GM21737 (cell line): ENCODE data around the gene NKX6-2.
"Not testable (repeated sequence)": the region's sequence is repeated elsewhere in the genome, so short reads cannot be mapped to it uniquely, and the experiment has no call there.

Experiments used
- ATAC-seq: cut with Tn5 transposase; IDR thresholded peaks from one replicate; pipeline ENCODE4 v1.9.1; 2021; ENCODE audit warnings: mild to moderate bottlenecking, moderate library complexity; ENCODE audit not compliant: unreplicated experiment

NKX6-2 gene

DNA sequence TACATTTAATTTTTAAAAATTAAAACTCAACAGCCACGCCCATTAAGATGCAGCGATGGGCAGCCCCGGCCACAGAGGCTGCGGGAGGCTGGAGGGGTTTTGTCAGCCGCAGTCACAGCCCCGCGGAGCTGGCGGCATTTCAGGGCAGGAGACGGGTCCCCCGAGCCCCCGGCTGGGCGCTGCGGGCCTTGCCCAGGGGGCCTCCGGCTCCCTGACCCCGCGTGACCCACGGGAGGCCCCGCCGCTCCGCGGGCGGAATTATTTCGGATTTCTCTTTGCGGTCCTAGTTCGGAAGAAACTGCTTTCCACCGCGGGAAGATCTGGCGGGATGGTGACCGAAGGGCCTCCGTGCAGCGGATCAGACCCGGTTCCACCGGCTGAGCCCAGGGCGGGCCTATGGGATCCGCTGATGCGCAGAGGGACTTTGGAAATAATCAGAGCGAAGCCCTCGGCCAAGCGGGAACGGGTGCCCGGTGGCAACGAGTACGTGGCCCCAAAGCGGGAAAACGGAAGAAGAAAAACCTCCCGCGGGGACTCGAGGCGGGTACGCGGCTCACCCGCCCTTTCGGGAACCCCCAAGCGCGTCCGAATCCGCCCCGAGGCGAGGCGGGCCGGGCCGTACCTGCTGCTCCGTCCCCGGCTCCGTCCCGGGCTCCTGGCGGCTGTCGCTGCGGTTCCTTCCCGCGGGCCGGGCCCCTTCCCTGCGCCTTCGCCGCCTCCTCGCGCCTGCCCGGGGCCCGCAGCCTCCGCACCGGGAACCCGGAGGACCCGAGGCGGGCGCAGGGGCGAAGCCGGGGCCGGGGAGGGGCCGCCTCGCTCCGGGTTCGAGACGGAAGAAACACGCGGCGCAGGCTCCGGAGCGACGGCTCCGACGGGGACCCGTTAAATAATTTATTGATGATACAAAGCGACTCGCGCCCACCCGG lies 1.7 kb downstream of the NKX6-2 start:
- ATAC-seq = no peak

DNA sequence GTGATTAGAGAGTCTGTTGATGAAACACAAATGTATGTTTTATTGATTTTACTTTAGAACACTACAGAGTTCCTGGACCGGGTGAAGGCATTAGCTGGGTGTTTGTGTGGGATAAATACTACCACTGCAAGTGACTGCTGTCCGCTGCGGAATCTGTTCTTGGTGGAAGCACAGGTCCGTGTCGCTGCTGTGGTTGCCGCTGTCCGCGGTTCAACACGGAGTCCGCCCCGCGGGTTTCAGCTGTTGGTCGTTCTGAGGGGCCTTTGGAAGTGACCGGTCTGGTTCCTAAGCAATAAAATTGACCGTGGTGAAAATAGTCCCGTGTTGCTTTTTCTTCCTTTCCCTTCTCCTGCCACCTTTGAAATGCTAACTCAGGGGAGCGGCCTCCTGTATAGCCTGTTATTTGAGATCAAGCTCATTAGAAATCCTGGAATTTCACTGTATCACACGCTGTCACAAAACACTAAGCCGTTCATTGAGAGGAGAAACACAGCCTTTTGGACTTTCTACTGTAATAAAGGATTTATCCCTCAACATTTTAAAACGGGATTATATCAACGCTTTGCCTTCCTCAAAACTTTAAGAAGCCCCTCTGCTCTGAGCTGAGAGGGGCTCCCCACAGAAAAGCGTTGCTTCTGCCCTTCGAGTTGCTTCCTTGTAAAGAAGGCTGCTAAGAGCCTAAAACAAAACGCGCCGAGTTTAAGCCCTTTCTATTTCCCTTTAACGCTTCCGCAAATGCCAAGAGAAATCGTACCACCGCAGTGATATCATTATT lies 2.6 kb downstream of the NKX6-2 start:
- no peak for ATAC-seq

DNA sequence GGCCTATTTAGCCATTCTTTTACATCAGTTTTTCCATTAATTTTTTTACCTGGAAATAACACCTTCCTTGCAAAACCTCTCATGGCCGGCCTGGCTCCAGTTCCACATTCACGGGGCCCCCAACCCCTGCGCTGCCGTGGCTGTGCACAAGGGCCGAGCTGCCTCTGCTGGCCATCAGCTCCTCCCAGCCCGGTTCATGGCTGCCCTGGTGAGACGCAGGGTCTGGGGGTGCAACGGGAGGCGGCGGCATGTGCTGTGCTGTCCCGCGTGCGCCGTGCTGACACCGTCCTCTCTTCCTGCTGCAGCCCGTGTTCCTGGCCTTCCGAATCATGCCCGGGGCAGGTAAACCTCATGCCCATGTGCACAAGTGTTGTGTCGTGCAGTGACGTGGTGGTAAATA lies 4.4 kb downstream of the NKX6-2 start:
- ATAC-seq = no peak

DNA sequence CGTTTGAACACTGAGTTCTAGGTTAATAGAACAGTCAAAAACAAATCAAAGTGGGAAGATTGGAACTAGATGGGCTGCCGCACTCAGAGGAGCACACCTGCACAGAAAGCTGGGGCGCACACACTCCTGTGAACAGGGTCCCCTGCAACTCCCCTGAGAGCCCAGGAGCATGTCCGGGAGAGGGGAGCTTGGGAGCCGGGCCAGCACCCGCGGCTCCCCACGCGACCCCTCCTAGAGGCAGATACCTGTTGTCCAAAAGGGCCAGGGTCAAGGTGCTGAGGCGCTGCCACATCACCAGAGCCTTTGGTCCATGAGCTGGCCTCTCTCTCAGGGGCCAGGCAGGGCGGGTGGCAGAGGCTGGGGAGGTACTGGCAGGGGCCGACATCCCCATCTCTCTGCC lies 5.6 kb downstream of the NKX6-2 start:
- no peak for ATAC-seq

DNA sequence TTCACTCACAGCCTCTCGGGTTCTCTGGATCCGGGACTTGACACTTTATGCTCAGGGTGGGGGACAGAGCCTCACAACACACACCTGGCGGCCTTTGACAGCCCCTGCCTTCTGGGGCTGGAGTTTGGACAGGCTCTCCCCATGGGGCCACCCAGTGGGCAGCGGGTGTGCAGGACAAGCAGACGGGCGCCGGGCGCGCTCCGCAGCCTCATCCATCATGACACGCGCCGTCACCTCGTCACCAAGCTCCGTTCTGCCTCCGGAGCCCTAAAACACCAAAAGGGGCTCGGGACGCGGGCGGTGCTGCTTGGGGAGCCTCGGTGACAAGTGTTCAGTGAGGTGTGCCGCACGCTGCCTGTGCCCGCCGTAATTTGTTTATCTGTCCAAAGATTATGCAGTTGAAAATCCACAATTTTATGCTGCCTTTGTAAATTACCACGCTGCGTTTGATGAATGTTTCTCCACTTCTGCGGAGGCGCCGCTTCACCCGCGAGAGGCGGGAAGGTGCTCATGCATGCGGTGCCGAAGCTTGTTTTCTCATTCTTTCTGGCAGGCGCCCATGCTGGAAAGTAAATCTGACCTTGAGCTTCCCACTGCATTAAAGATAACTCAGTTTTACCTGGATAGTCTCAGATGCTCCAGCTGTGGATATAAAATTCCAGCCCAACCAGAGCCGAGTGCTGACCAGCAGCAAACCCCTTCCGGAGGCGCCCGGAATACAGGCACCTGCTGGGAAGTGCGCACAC lies 6.2 kb downstream of the NKX6-2 start:
- no peak for ATAC-seq

DNA sequence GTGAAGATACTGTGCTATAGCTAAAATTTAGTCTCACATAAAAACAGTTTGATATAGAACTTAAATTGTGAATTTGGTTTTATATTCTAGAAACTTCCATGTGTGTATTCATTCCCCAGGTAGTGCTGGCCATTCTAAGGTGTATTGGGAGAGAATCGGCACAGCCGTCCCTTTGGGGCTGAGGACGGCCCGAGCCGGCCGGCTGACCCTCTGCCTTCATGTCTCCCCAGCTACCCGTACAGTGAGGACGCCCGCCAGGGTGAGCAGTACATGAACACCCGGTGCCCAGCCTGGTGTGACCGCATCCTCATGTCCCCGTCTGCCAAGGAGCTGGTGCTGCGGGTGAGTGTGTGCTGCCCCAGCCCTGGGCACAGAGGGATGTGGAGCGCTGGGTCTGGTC lies 8.5 kb downstream of the NKX6-2 start:
- no peak for ATAC-seq

DNA sequence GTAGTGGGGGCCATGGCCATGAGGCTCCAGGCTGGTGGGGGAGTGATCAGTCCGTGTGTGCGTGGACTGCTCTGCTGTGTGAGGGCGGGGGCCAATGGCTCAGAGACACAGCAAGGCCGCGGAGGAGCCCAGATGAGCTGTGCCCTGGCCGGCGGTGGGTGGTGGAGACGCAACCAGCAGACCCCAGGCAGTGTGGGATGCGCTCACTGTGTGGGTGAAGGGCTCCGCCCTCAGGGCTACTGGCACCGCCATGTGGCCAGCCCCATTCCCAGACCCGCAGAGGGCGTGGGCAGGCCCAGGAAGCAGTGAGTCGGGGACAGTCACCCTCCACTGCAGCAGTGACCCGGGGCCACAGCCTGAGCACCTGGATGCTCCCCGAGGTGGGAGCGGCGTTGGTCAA lies 9.1 kb downstream of the NKX6-2 start:
- no peak for ATAC-seq

DNA sequence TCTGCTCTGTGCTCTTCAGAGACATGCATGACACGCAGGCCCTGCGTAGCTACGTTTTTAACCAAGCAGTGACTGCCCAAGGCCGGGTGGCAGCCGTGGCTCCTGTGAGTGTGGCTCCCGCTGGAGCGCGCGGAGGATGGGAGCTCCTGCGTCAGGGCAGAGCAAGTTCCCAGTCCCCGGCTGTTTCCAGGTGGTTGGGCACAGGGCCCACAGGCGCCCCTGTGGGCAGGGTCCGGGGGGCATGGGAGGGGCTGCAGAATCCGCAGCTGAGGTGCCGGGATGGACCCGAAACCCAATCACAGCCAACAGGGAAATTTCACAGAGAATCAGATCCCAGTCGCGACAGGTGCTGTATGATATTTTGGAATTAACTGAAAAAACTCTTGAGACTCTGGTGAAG lies 9.8 kb downstream of the NKX6-2 start:
- ATAC-seq = no peak

DNA sequence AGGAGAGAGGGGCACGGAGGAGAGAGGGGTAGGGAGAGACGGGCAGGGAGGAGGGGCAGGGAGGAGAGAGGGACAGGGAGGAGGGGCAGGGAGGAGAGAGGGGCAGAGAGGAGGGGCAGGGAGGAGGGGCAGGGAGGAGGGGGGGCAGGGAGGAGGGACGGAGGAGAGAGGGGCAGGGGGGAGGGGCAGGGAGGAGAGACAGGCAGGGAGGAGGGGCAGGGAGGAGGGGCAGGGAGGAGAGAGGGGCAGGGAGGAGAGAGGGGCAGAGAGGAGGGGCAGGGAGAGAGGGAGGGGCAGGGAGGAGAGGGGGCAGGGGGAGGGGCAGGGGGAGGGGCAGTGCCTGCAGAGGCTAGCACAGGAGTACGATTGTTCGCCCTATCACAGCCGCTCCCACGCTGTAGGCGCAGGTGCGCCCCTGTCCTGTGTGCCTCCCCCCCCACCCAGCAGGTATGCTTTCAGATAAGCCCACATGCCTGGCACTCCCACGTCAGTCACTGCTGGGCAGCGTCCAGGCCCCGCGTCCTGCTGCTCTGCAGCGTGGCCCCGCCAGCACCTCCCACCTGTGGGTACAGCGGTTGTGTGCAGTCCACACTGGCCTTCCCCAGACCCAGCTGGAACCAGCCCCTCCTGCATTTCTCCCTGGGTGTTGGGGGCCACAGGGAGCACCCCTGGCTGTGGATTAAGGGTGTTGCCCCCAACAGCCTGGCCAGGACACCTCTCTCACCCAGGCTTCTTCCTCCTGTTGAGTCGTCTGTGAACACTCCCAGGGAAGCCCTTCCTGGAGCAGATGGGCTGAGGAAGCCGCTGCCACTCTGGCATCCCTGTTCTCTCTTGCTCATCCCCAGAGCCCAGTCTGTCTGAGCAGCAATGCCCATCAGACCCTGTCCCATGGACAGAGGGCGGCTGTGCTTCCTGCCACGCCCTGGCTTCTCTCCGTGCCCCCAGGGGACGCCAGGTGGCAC lies 10.8 kb downstream of the NKX6-2 start:
- no peak for ATAC-seq

DNA sequence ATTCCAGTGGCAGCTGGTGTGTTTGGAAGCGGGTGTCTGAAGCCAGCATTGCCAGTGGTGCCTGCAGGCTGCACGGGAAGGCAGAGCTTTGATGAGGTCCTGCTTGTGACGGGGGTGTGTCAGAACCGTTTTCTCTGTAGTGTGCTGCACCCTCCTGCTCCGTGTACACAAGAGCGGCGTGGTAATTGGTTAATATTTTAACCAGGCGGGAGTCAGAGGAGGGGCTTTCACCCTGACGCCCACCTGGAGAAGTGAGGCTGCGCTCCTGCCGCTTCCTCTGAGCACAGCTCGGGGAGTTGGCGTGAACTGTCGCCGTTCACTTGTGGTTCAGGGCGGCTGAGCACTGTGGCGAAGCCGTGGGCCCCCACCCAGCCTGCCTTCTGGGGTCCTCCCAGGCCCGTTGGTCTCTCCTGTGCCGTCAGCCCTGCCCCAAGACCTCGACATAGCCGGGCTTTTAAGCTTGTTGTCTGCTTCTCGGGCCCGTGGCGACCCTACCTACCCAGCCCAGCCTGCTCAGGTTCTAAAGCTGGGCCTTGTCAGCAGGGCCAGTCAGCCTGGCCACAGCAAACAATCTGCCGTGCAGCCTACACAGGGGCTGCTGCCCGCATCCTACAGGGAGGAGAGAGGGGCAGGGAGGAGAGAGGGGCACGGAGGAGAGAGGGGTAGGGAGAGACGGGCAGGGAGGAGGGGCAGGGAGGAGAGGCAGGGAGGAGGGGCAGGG lies 11.6 kb downstream of the NKX6-2 start:
- ATAC-seq = no peak

DNA sequence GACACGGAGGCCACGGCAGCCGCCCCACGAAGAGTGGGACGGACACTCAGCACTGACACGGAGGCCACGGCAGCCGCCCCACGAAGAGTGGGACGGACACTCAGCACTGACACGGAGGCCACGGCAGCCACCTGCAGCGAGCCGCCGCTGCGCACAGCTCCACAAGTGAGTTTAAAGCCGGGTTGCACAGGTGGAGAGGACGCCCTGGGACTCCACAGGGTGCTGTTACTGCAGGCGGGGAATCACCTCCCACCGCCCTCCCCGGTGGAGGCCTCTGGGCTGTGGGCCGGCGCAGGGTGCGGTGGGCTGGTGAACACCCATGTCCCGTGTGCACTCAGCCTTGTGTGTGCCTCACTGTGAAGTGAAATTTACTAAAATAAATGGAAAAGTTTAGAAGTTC lies 13.1 kb downstream of the NKX6-2 start:
- ATAC-seq = not testable (repeated sequence)

DNA sequence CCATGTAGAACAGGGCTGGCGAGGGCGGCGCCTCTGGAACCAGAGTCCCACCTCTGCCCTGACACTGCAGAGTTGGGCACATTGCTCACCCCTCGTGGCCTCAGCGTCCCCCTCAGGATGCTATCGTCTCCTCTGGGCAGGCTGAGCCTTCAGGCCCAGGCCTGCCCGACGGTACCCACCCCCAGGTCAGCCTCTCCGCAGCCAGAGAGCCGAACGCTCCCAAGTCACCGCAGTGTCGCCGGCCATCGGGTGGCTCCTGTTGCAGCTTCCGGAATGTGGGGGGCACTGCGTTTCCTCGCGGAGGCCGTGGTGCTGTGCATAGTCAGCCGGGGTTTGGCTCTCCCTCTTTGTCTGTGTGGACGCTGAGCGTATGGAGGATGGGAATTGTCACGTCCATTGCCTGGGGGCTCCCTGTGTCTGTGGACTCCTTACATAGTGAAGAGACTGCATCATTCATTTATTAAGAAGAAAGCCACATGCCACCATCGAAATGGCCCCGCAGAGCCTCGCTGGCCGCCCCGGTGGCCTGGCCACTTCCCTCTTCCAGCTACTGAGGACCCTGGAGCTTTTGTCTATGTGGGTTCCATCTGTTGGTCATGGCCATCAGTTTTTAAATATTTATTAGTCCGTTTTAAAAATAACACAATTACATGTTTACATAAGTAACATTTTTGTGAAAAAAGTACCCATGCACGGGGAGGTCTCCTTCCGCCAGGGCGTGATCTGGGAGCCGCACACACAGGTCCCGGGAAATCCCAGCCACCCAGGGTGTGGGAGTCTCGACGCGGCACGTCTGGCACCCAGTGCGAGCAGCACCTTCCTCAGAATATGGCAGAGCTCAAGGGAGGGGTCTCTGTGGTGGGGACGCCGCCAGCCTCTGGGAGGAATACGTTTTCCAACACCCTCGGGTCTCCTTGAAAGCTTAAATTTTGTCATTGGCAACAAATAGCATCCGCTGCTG lies 15.6 kb downstream of the NKX6-2 start:
- no peak for ATAC-seq

DNA sequence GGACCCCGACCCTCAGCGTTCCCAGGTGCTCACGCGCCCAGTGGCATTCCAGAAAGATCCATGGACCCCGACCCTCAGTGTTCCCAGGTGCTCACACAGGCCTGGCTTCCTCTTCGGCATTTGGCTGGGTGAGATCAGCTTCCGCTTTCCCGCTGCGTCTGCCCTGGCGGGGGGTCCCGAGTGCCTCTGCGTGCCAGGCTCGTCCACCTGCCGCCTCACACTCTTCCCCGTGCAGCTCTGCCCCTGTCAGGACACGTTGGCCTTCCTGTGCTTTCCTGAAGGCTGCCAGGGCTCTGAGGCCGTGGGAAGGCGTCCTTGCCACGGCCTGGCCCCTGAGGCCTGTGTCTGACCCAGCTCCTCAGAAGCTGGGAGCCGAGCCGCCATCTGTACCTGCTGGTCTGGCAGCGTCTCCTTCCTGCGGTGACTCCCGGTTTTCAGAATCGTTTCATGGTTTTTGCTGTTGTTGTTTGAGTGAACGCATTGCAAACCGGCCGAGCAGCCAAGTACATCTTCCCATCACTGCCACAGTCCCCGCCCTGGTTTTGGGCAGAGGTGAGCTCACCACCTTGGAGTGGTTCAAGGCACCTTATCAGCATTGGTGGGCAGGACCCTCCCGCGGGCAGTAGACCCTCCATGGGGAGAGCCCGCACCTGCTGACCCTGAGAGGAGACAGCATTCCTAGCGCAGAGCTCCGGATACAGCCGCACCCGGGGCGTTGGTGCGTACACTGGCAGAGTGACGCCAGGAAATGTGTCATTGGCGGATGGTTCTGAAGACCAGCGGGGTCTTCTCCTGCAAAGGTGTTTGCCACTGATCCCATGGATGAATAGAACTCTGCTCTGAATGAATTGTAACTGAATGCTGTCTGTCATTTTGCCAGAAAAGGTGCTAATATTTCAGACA lies 17.4 kb downstream of the NKX6-2 start:
- ATAC-seq = no peak

DNA sequence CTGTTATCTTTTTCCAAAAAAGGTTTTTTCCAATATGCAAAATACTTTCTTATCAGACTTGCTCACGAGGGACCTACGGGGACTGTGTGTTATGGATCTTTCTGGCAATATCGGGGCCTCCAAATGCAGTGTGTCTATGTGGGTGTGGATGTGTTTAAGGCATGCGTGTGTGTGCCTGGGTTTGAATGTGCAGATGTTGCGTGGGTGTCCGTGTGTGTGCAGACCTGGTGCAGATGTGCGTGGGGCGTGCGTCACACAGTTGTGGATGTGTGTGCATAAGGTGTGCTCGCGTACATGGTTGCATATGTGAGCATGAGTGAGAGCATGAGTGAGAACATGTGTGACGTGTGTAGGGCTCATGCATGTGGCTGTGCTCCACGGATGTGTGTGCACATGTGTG lies 19.7 kb downstream of the NKX6-2 start:
- ATAC-seq = no peak

DNA sequence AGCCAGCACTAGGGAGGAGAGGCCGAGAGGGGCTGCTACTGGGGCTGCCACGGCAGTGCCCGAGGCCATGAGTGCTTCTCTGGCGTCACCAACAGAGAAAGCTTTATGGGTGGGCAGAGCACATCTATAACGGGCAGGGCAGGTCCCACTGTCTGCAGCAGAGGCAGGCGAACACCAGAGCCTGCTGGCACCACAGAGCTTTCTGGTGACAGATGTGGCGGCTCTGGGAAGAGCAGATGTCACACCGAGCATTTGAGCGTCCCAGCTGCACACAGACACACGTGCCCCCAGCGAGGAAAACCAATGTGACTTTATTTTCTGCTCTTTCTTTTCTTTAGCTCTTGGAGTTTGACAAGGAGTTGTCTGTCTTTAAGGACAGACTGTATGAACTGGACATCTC lies 20.5 kb downstream of the NKX6-2 start:
- no peak for ATAC-seq

DNA sequence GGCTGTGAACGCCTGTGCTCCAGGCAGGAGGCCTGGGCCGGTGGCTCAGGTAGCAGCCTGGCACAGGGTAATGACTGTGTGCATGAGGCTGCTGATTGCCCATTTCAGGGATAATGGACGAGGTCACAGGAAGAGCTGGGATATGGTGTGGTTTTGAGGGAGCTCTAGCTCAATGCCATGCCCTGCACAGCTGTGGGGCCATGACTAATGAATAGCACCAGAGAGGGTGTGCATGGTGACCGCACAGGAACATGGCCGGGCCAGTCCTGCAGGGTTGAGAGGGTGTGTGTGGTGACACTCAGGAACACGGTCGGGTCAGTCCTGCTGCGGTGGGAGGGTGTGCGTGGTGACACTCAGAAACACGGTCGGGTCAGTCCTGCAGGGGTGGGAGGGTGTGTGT lies 21.8 kb downstream of the NKX6-2 start:
- ATAC-seq = no peak

DNA sequence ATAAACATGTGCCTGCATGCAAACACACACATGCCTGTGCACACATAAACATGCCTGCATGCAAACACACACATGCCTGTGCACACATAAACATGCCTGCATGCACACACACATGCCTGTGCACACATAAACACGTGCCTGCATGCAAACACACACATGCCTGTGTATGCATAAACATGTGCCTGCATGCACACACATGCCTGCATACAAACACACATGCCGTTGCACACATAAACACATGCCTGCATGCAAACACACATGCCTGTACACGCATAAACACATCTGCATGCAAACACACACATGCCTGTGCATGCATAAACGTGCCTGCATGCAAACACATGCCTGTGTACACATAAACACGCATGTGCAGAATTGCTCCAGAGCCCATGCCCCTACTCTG lies 22.4 kb downstream of the NKX6-2 start:
- ATAC-seq = no peak

DNA sequence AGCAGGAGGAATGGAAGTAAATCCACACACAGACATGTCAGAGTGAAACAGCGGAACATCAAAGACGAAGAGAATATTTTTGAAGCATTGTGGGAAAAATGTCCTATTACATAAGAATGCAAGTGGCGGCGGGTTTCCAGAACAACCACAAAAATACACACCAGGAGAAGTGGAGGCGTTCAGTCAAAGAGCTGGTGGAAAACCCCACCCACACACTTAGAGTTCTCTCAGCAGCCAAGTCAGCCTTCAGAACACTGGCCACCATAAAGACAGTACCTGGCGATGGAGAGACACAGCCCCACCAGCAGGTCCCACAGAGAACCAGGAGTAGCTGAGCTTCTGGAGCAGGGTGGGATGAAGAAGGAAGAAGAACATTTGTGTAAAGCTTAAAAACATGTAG lies 23.7 kb downstream of the NKX6-2 start:
- ATAC-seq = no peak
